ENCODE results near the gene GREB1L. TPM values are rescaled to one million over a fixed set of nuclear protein-coding genes. Genes with fewer than 3 reads are reported as not detected.

The GREB1L gene
- total RNA-seq, 2 donors from 2014 or later: 0.52 to 3.0 TPM

- Histone ChIP-seq H3K27ac (no peak overlapping the region), H3K27me3 (no peaks in the 10 kb centered on the region), H3K9me3 (no peaks in the 10 kb centered on the region), H3K4me1 (no peaks in the 10 kb centered on the region), H3K4me3 (no peak overlapping the region), H3K36me3 (replicated peaks in 1 of 2; ENCODE audit: insufficient read depth in 1 of 2, low read depth in 2 of 2) (no peaks in the 10 kb centered on the region)
- intact Hi-C loops (cut with DNase I): no loop called here
- WGBS, 2 donors: 57% methylated on average over 4 of the region's 4 CpGs
- no peak for ATAC-seq
- DNase-seq: no peak
- TF ChIP-seq, protein P1, sequence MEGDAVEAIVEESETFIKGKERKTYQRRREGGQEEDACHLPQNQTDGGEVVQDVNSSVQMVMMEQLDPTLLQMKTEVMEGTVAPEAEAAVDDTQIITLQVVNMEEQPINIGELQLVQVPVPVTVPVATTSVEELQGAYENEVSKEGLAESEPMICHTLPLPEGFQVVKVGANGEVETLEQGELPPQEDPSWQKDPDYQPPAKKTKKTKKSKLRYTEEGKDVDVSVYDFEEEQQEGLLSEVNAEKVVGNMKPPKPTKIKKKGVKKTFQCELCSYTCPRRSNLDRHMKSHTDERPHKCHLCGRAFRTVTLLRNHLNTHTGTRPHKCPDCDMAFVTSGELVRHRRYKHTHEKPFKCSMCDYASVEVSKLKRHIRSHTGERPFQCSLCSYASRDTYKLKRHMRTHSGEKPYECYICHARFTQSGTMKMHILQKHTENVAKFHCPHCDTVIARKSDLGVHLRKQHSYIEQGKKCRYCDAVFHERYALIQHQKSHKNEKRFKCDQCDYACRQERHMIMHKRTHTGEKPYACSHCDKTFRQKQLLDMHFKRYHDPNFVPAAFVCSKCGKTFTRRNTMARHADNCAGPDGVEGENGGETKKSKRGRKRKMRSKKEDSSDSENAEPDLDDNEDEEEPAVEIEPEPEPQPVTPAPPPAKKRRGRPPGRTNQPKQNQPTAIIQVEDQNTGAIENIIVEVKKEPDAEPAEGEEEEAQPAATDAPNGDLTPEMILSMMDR (IDR thresholded peaks at IDR 0.05): no peak
These were observed 56.3 kb downstream of the GREB1L start for GRCh38 chr18:21298351-21298750.

GRCh38 chr18:21300035-21300907 is 58.2 kb downstream of the GREB1L start:
- H3K36me3 ChIP-seq (replicated peaks in 1 of 2; ENCODE audit: insufficient read depth in 1 of 2, low read depth in 2 of 2): no peaks in the 10 kb centered on the region
- H3K4me3 ChIP-seq: no peak overlapping the region
- no peak overlapping the region for H3K27ac ChIP-seq
- TF ChIP-seq, protein P1 (IDR thresholded peaks at IDR 0.05): no peak
- TF ChIP-seq POLR2A (IDR thresholded peaks at IDR 0.05): no peak
- no peaks in the 10 kb centered on the region for H3K27me3 ChIP-seq
- H3K9me3 ChIP-seq: no peaks in the 10 kb centered on the region
- no peak for DNase-seq
- ATAC-seq: no peak
- intact Hi-C loops (cut with DNase I): no loop called here
- H3K4me1 ChIP-seq: no peaks in the 10 kb centered on the region
- WGBS, 2 donors: 26 to 29% methylated on average over 6 of the region's 6 CpGs

GRCh38 chr18:21300908-21301200 is 58.8 kb downstream of the GREB1L start:
- Histone ChIP-seq H3K4me3 (no peak overlapping the region), H3K9me3 (no peaks in the 10 kb centered on the region), H3K36me3 (replicated peaks in 1 of 2; ENCODE audit: insufficient read depth in 1 of 2, low read depth in 2 of 2) (no peaks in the 10 kb centered on the region), H3K27ac (no peak overlapping the region), H3K4me1 (no peaks in the 10 kb centered on the region), H3K27me3 (no peaks in the 10 kb centered on the region)
- 35 to 37% methylated on average over 1 of the region's 1 CpG for WGBS, 2 donors
- TF ChIP-seq, protein P1 (IDR thresholded peaks at IDR 0.05): no peak
- DNase-seq (no peak), ATAC-seq (no peak)
- intact Hi-C loops (cut with DNase I): no loop called here

DNA sequence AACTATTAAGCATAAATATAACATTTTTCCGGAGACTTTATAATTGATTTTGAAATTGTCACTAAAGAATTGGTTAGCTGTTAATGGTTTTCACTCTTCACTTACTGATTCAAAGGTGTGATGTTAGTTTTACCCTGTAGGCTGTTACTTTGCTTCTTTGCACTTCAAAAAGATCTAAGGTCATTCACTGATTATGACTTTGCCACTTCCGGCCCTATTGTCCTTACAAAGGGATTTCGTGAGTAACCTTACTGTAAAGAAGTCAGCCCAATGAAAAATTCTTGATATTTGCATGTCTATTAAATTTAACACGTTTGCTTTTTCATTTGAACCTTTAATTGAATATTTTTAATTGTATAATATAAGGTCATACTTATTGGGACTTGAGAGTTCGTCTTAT is 61.4 kb downstream of the GREB1L start:
- TF ChIP-seq POLR2A (IDR thresholded peaks at IDR 0.05): no peak
- TF ChIP-seq, protein P1 (IDR thresholded peaks at IDR 0.05): no peak
- Histone ChIP-seq H3K36me3 (replicated peaks in 1 of 2; ENCODE audit: insufficient read depth in 1 of 2, low read depth in 2 of 2) (no peaks in the 10 kb centered on the region), H3K4me3 (no peak overlapping the region), H3K9me3 (no peaks in the 10 kb centered on the region), H3K4me1 (no peaks in the 10 kb centered on the region), H3K27me3 (no peaks in the 10 kb centered on the region), H3K27ac (no peak overlapping the region)
- ATAC-seq (no peak), DNase-seq (no peak)
- WGBS, 2 donors: 47 to 48% methylated on average over 5 of the region's 5 CpGs
- intact Hi-C loops (cut with DNase I): no loop called here

DNA sequence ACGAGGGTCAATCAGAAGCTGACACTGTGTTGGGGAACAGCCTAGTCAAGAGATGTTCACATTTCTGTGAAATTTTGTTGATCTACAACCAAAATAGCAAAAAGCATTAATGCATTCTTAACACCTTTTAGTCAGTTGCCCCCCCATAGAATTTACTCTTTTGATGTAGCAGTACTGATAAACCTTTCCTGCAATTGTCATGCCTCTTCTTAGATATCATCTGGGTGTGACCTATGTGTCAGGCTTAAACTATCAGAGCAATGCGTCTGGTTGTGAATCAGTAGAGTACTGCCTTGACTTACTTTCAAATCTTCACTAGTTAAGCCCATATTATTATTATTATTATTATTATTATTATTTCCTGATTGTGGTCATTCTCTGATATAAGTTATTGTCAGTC is 61.9 kb downstream of the GREB1L start:
- DNase-seq: no peak
- H3K27me3 ChIP-seq: no peaks in the 10 kb centered on the region

More for the DNA sequence above, 61.9 kb downstream of the GREB1L start:
- WGBS, 2 donors: 54 to 69% methylated on average over 2 of the region's 2 CpGs
- Histone ChIP-seq H3K4me3 (no peak overlapping the region), H3K4me1 (no peaks in the 10 kb centered on the region), H3K36me3 (replicated peaks in 1 of 2; ENCODE audit: insufficient read depth in 1 of 2, low read depth in 2 of 2) (no peaks in the 10 kb centered on the region), H3K9me3 (no peaks in the 10 kb centered on the region), H3K27ac (no peak overlapping the region)
- no peak for ATAC-seq
- intact Hi-C loops (cut with DNase I): no loop called here
- TF ChIP-seq, protein P1 (IDR thresholded peaks at IDR 0.05): no peak
- TF ChIP-seq POLR2A (IDR thresholded peaks at IDR 0.05): no peak
